HAP-1 (cell line): Measurements from ENCODE around the gene DPH1.

Experiments used
- DNase-seq, 2 experiments: peaks; one replicate each; pipeline ENCODE4 v3.0.0-alpha.2; 2016 to 2020; ENCODE audit warnings: low spot score in 2 of 2
- H3K27me3 ChIP-seq: fragments of 250-450 bp; sonication (Bioruptor Pico); 2 replicates; pipeline ENCODE4 v1.5.1; 2020; ENCODE audit warnings: low read depth, mild to moderate bottlenecking, moderate library complexity
- H3K36me3 ChIP-seq: fragments of 250-450 bp; sonication (Bioruptor Pico); replicated peaks from 2 replicates; pipeline ENCODE4 v1.5.1; 2020; ENCODE audit warnings: mild to moderate bottlenecking
- H3K4me1 ChIP-seq: fragments of 250-450 bp; sonication (Bioruptor Pico); 2 replicates; pipeline ENCODE4 v1.5.1; 2020; ENCODE audit warnings: mild to moderate bottlenecking
- H3K4me3 ChIP-seq: fragments of 250-450 bp; sonication (Bioruptor Pico); 2 replicates; pipeline ENCODE4 v1.5.1; 2020; ENCODE audit warnings: mild to moderate bottlenecking, moderate library complexity
- H3K9me3 ChIP-seq: fragments of 250-450 bp; sonication (Bioruptor Pico); 2 replicates; pipeline ENCODE4 v1.5.1; 2020; ENCODE audit warnings: mild to moderate bottlenecking, moderate library complexity
- in situ Hi-C: fragments of 300-500 bp; cut with MboI; formaldehyde crosslinking; loops from 3 replicates; pipeline ENCODE4 v1.14.3; 2020; ENCODE audit warnings: low sequenced_read_pairs, inconsistent platforms, mixed read lengths

The DPH1 gene

GRCh38 chr17:2051933-2052559 lies 22.1 kb downstream of the DPH1 start:
- in situ Hi-C loops = no loop called here
- DNase-seq = no peak
- Histone ChIP-seq H3K9me3 (no peaks in the 10 kb centered on the region; the same call in 1 of the 2 replicates), H3K27me3 (peaks cover 16% of the 10 kb centered on the region), H3K4me3 (no peak overlapping the region), H3K4me1 (peaks cover 7% of the 10 kb centered on the region; the same call in 1 of the 2 replicates), H3K36me3 (no peaks in the 10 kb centered on the region)

GRCh38 chr17:2053380-2054261 lies 23.7 kb downstream of the DPH1 start:
- Histone ChIP-seq H3K4me1 (peaks cover 7% of the 10 kb centered on the region; the same call in 1 of the 2 replicates), H3K4me3 (peak overlapping the region; percentile 49), H3K27me3 (peaks cover 16% of the 10 kb centered on the region), H3K36me3 (0 out of 2 replicates have a peak, but pooled peaks cover 3% of the 10 kb centered on the region), H3K9me3 (no peaks in the 10 kb centered on the region; the same call in 1 of the 2 replicates)
- peak; percentile 38 to 81 for DNase-seq
- in situ Hi-C loops = no loop called here

- peaks cover 16% of the 10 kb centered on the region for H3K27me3 ChIP-seq
- in situ Hi-C loops = no loop called here
- H3K36me3 ChIP-seq = 0 out of 2 replicates have a peak, but pooled peaks cover 3% of the 10 kb centered on the region
- DNase-seq = no peak
- no peaks in the 10 kb centered on the region; the same call in 1 of the 2 replicates for H3K9me3 ChIP-seq
- H3K4me3 ChIP-seq = peak overlapping the region; percentile 49
- peaks cover 6% of the 10 kb centered on the region; the same call in 1 of the 2 replicates for H3K4me1 ChIP-seq
These were observed 24.2 kb downstream of the DPH1 start for GRCh38 chr17:2054262-2054511.

- Histone ChIP-seq H3K4me1 (peaks cover 3% of the 10 kb centered on the region; the same call in 1 of the 2 replicates), H3K36me3 (0 out of 2 replicates have a peak, but pooled peaks cover 3% of the 10 kb centered on the region), H3K9me3 (no peaks in the 10 kb centered on the region), H3K27me3 (peaks cover 16% of the 10 kb centered on the region), H3K4me3 (peak within 1 kb of the TSS; percentile 49)
- in situ Hi-C loops = no loop called here
- DNase-seq = peak; percentile 58 to 83
These were observed 24.7 kb downstream of the DPH1 start, which contains the start of gene HIC1 for GRCh38 chr17:2054512-2055291. HIC1 (plus strand) TSS chr17:2055103; CDS start chr17:2056691, 1,588 bp downstream.

- in situ Hi-C loops = no loop called here
- DNase-seq = peak in 1 of 2 experiments; percentile 41
These were observed 25.6 kb downstream of the DPH1 start for GRCh38 chr17:2055292-2056205.

GRCh38 chr17:2056206-2057174 lies 26.5 kb downstream of the DPH1 start:
- H3K4me3 ChIP-seq = peak overlapping the region; percentile 14; the same call in 1 of the 2 replicates
- no peaks in the 10 kb centered on the region for H3K9me3 ChIP-seq
- no peaks in the 10 kb centered on the region; the same call in 1 of the 2 replicates for H3K4me1 ChIP-seq
- no peak for DNase-seq
- H3K36me3 ChIP-seq = 0 out of 2 replicates have a peak, but pooled peaks cover 3% of the 10 kb centered on the region
- in situ Hi-C loops = no loop called here
- H3K27me3 ChIP-seq = peaks cover 8% of the 10 kb centered on the region

More at GRCh38 chr17:2055292-2056205, 25.6 kb downstream of the DPH1 start:
- peaks cover 2% of the 10 kb centered on the region; the same call in 1 of the 2 replicates for H3K4me1 ChIP-seq
- H3K27me3 ChIP-seq = peaks cover 16% of the 10 kb centered on the region
- H3K36me3 ChIP-seq = 0 out of 2 replicates have a peak, but pooled peaks cover 3% of the 10 kb centered on the region
- H3K9me3 ChIP-seq = no peaks in the 10 kb centered on the region
- peak overlapping the region; percentile 49 for H3K4me3 ChIP-seq

- no peak for DNase-seq
- Histone ChIP-seq H3K9me3 (no peaks in the 10 kb centered on the region), H3K36me3 (0 out of 2 replicates have a peak, but pooled peaks cover 3% of the 10 kb centered on the region), H3K4me1 (no peaks in the 10 kb centered on the region; the same call in 1 of the 2 replicates), H3K4me3 (no peak overlapping the region), H3K27me3 (peaks cover 3% of the 10 kb centered on the region; the same call in 1 of the 2 replicates)
- in situ Hi-C loops = no loop called here
These were observed 27.3 kb downstream of the DPH1 start for GRCh38 chr17:2057175-2057759.

- in situ Hi-C loops = no loop called here
These were observed 28.0 kb downstream of the DPH1 start for GRCh38 chr17:2057760-2058585.

GRCh38 chr17:2058586-2059546 lies 28.9 kb downstream of the DPH1 start:
- Histone ChIP-seq H3K36me3 (peaks cover 8% of the 10 kb centered on the region; the same call in 1 of the 2 replicates), H3K9me3 (no peaks in the 10 kb centered on the region), H3K4me3 (no peak overlapping the region), H3K27me3 (no peaks in the 10 kb centered on the region), H3K4me1 (no peaks in the 10 kb centered on the region)
- in situ Hi-C loops = no loop called here
- peak in 1 of 2 experiments; percentile 68 for DNase-seq

More at GRCh38 chr17:2057760-2058585, 28.0 kb downstream of the DPH1 start:
- Histone ChIP-seq H3K9me3 (no peaks in the 10 kb centered on the region), H3K4me3 (no peak overlapping the region), H3K4me1 (no peaks in the 10 kb centered on the region; the same call in 1 of the 2 replicates), H3K27me3 (peaks cover 3% of the 10 kb centered on the region; the same call in 1 of the 2 replicates), H3K36me3 (0 out of 2 replicates have a peak, but pooled peaks cover 3% of the 10 kb centered on the region)
- DNase-seq = no peak
